Measurements from ENCODE around the gene ERCC3. TPM values are rescaled to one million over a fixed set of nuclear protein-coding genes. Genes with fewer than 3 reads are reported as not detected.
"Not testable (repeated sequence)": the region's sequence is repeated elsewhere in the genome, so short reads cannot be mapped to it uniquely, and the experiment has no call there.

Gene ERCC3
- total RNA-seq, 4 donors from 2014 or later: 25.9 to 293 (median 57.8) TPM

GRCh38 chr2:127254386-127254981 lies 39.5 kb downstream of the ERCC3 start:
- Histone ChIP-seq H3K9me3 (no peaks in the 10 kb centered on the region), H3K27me3 (no peaks in the 10 kb centered on the region), H3K4me3 (no peak overlapping the region), H3K27ac (no peak overlapping the region), H3K36me3 (peaks cover 0 to 32% (median 0%) of the 10 kb centered on the region in 3 donors), H3K4me1 (no peaks in the 10 kb centered on the region)
- no peak for TF ChIP-seq POLR2A (IDR thresholded peaks at IDR 0.05)
- DNase-seq: no peak

GRCh38 chr2:127241184-127241583 lies 52.8 kb downstream of the ERCC3 start:
- not testable (repeated sequence) for H3K4me3 ChIP-seq, H3K36me3 ChIP-seq, H3K9me3 ChIP-seq, H3K27ac ChIP-seq, H3K4me1 ChIP-seq, DNase-seq, H3K27me3 ChIP-seq

GRCh38 chr2:127239395-127239794 lies 54.5 kb downstream of the ERCC3 start:
- no peaks in the 10 kb centered on the region for H3K4me1 ChIP-seq
- peaks cover 0 to 3% (median 0%) of the 10 kb centered on the region in 4 donors for H3K9me3 ChIP-seq
- no peak for DNase-seq
- no peaks in the 10 kb centered on the region for H3K36me3 ChIP-seq
- H3K27ac ChIP-seq: no peak overlapping the region
- no peak overlapping the region for H3K4me3 ChIP-seq
- H3K27me3 ChIP-seq: no peaks in the 10 kb centered on the region
- TF ChIP-seq POLR2A (IDR thresholded peaks at IDR 0.05) (no peak), CTCF (IDR thresholded peaks at IDR 0.05) (no peak)

GRCh38 chr2:127237768-127238167 lies 56.2 kb downstream of the ERCC3 start:
- not testable (repeated sequence) for H3K9me3 ChIP-seq, H3K27me3 ChIP-seq, H3K4me3 ChIP-seq, H3K36me3 ChIP-seq, H3K27ac ChIP-seq, DNase-seq, H3K4me1 ChIP-seq

GRCh38 chr2:127235082-127235702 lies 58.8 kb downstream of the ERCC3 start:
- no peak for TF ChIP-seq CTCF (IDR thresholded peaks at IDR 0.05)
- no peak for TF ChIP-seq POLR2A (IDR thresholded peaks at IDR 0.05)
- H3K9me3 ChIP-seq: peaks cover 0 to 3% (median 0%) of the 10 kb centered on the region in 4 donors
- H3K27ac ChIP-seq: no peak overlapping the region
- no peaks in the 10 kb centered on the region for H3K36me3 ChIP-seq
- H3K27me3 ChIP-seq: no peaks in the 10 kb centered on the region
- DNase-seq: no peak
- no peak overlapping the region for H3K4me3 ChIP-seq
- H3K4me1 ChIP-seq: no peaks in the 10 kb centered on the region

GRCh38 chr2:127233710-127234109 lies 60.2 kb downstream of the ERCC3 start:
- no peaks in the 10 kb centered on the region for H3K27me3 ChIP-seq
- DNase-seq: no peak
- no peaks in the 10 kb centered on the region for H3K4me1 ChIP-seq
- TF ChIP-seq CTCF (IDR thresholded peaks at IDR 0.05) (no peak), POLR2A (IDR thresholded peaks at IDR 0.05) (no peak)
- H3K27ac ChIP-seq: no peak overlapping the region
- peaks cover 0 to 3% (median 0%) of the 10 kb centered on the region in 4 donors for H3K9me3 ChIP-seq
- H3K36me3 ChIP-seq: no peaks in the 10 kb centered on the region
- no peak overlapping the region for H3K4me3 ChIP-seq

- no peaks in the 10 kb centered on the region for H3K36me3 ChIP-seq
- no peaks in the 10 kb centered on the region for H3K9me3 ChIP-seq
- H3K27me3 ChIP-seq: no peaks in the 10 kb centered on the region
- TF ChIP-seq POLR2A (IDR thresholded peaks at IDR 0.05) (no peak), CTCF (IDR thresholded peaks at IDR 0.05) (no peak)
- H3K4me3 ChIP-seq: no peak overlapping the region
- H3K27ac ChIP-seq: no peak overlapping the region
- no peak for DNase-seq
- peaks cover 0 to 7% (median 0%) of the 10 kb centered on the region in 4 donors for H3K4me1 ChIP-seq
Measured at GRCh38 chr2:127231130-127231865, 62.6 kb downstream of the ERCC3 start.
